Cerebellar cortex (tissue), 1 donor: ENCODE measurements around the gene SEC63.
"Not testable (repeated sequence)": the region's sequence is repeated elsewhere in the genome, so short reads cannot be mapped to it uniquely, and the experiment has no call there.

Experiments
- DNase-seq: peaks from one replicate; pipeline ENCODE4 v3.0.0-alpha.2; 2015; ENCODE audit warnings: low spot score

SEC63 gene

DNA sequence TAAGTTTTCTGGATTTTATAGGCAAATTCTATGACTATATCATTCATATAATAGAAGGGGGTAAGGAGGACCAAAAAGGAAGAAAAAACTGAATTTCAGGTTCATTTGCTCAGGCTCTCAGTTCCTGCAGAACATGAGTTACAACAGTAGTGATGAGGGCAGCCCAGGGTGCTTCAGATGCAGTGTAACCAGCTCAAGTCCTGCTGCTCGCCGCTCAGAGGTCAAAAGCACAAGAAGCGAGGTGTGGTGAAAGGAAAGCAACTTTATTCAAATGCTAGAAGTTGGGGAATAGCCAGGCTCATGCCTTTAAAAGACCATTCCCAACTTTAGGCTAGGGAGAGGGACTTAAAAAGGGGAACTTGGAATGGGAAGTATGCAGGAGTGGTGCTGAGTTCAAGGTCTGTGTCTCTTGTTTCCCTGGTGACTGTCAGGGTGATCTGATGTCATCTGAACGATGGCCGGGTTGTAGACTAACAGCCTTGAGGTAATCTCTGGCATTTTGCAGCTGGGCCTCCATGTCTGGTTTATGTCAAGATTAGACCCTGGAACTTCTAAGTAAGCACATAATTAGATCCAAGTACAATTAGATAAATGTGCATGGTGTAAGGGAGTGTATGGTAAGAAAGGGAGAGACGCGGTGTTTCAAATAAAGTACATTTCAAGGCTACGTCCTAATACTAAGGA is 14.5 kb upstream of the SEC63 start:
- no peak for DNase-seq

DNA sequence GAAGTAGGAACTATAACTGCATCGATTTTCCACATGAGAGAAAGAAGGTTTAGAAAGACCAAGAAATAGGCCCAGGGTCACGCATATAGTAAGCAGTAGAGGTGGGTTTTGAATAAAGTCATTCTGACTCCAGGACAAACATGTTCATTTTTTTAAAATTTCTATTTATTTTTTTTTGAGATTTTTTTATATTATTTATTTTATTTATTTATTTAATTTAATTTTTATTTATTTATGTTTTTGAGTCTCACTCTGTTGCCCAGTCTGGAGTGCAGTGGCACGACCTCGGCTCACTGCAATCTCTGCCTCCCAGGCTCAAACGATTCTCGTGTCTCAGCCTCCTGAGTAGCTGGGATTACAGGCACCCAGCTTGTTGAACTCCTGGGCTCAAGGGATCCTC is 13.2 kb upstream of the SEC63 start:
- no peak for DNase-seq

DNA sequence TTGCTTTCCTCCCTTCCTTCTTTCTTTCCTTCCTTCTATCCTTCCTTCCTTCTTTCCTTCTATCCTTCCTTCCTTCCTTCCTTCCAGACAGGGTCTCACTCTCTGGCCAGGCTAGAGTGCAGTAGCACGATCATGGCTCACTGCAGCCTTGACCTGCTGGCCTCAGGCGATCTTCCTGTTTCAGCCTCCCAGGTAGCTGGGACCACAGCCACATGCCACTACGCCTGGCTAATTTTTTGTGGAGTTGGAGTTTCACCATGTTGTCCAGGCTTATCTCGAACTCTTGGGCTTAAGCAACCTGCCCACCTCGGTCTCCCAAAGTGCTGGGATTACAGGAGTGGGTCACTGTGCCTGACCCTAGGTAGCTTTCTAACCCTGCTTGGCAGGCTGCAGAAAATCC is 12.2 kb upstream of the SEC63 start:
- no peak for DNase-seq

GRCh38 chr6:107968081-107968480 is 10.1 kb upstream of the SEC63 start:
- DNase-seq: no peak

GRCh38 chr6:107965746-107966145 is 7.7 kb upstream of the SEC63 start:
- no peak for DNase-seq

DNA sequence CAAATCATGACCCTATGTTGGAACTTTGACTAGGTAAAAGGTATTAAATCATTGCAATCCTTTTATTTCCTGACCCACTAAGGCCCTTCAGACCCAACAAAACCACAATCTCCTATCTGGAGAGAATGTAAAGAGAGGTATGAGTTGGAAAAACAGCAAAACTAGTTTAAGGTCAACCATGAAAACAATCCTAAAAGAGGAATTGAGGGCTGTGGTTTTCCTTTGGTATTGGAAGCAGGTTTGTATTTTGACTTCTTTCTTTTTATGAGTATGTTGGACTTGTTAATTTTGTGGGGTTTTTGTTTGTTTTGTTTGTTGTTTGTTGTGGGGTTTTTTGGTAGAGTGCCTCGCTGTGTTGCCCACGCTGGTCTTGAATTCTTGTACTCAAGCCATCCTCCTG is 4.7 kb upstream of the SEC63 start:
- DNase-seq: no peak

DNA sequence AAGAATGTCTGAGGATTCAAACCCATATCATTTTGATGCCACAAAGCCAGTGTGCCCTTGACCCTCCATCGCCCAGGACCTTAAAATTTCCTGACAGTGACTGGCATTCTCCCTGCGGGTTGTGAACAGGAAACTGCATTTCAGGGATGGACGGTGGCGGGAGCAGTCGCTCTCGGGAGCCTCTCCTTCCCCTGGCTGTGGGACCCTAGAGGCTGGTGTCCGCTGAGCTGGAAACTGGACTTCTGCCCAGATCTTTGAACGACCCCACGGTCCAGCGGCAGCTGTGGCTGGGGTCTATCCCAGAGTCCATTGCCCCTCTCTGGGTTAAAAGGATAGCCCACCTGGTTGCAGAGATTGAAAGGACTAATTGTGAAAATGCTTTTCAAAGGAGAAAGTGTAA is 1.4 kb upstream of the SEC63 start:
- DNase-seq: no peak

- DNase-seq: not testable (repeated sequence)
These were observed 818 bp upstream of the SEC63 start for GRCh38 chr6:107958689-107959362.

GRCh38 chr6:107957308-107957908 is 600 bp downstream of the SEC63 start:
- DNase-seq: peak; percentile 41

- DNase-seq: peak; percentile 21
These were observed 1.3 kb downstream of the SEC63 start for GRCh38 chr6:107956586-107957307.

GRCh38 chr6:107956181-107956580 is 1.8 kb downstream of the SEC63 start:
- DNase-seq: no peak

- DNase-seq: not testable (repeated sequence)
These were observed 4.1 kb downstream of the SEC63 start for GRCh38 chr6:107953858-107954414.

- no peak for DNase-seq
These were observed 14.2 kb downstream of the SEC63 start for GRCh38 chr6:107943626-107944439.

GRCh38 chr6:107942142-107942541 is 15.9 kb downstream of the SEC63 start:
- no peak for DNase-seq

- no peak for DNase-seq
These were observed 16.4 kb downstream of the SEC63 start for GRCh38 chr6:107941627-107942026.

DNA sequence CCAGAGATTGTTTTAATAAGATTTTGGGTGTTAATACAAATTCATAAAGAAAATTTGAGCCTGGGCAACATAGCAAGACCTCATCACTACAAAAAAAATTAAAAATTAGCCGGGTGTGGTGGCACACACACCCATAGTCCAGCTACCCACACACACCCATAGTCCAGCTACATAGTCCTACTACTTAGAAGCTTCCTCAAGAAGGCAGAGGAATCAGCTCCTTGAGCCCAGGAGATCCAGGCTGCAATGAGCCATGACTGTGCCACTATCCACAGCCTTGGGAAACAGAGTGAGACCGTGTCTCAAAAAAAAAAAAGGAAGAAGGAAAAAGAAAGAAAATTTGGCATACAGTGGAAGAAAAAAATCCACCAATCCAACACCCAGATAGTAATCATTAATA is 16.8 kb downstream of the SEC63 start:
- DNase-seq: no peak

GRCh38 chr6:107936910-107937292 is 21.1 kb downstream of the SEC63 start:
- not testable (repeated sequence) for DNase-seq

DNA sequence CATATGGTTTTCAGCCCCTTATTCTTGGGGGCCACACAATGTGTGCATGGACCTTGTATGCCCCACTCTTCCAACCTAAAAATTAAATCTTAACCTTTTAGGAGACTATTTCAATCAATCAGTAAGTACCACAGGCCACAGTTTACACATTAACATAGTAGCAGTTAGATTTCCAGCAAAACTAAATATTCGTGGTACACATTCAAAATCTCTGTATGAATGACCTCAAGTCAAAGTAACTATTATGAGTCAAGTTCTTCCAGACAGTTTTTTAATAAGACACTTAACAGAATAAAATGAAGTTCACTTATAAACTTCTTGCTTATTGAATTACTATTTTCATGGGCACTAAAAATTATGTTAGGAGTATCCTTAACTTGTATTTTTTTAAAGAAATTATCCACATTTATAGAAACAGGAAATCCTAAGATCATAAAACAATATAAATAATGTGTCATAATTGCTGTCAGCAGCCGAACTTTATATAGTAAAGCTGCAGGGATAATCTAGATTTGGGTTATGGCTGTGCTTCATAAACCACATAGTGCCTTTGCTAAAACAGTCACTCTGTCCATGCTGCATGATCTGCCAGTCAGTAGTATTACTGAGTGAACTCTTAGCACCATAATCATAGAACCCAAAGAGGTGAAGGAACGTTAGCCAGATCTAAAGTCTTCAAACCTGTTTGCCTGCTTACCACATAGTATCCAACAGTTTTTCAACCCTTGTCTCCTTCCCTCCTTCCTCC is 21.7 kb downstream of the SEC63 start:
- no peak for DNase-seq

DNA sequence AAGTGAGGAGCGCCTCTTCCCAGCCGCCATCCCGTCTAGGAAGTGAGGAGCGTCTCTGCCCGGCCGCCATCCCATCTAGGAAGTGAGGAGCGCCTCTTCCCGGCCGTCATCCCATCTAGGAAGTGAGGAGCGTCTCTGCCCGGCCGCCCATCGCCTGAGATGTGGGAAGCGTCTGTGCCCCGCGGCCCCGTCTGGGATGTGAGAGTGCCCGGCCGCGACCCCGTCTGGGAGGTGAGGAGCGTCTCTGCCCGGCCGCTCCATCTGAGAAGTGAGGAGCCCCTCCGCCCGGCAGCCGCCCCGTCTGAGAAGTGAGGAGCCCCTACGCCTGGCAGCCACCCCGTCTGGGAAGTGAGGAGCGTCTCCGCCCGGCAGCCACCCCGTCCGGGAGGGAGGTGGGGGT is 23.8 kb downstream of the SEC63 start:
- DNase-seq: not testable (repeated sequence)

DNA sequence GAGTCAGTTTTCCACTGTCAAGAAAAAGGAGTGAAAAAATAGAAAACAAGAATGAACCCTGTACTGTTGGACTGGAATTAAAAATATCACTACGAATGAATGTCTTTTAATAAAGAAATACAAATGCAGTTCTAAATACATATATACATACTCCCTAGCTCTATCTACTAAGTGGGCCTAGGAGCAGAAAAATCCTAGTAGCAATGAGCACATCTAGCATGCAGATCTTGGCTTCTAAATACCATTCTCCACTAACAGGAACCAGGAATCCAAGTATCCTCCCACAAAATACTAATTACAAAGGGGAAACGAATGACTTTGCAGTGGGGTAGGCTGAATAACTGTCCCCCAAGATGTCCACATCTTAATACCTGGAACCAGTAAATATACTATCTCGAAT is 25.4 kb downstream of the SEC63 start:
- DNase-seq: no peak

DNA sequence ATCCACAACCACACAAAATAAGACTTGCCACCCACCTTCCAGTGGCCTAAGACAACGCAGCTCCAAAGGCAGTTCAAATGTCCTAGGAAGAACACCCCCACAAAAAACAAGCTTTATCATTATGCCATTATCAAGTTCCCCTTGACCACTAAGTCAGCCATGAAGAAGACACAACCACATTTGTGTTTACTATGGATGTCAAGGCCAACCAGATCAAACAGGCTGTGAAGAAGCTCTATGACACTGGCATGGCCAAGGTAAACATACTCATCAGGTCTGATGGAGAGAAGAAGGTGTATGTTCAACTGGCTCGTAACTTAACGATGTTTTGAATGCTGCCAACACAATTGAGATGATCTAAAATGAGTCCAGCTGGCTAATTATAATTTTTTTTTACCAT is 26.1 kb downstream of the SEC63 start:
- no peak for DNase-seq
